GM23338 (cell line): ENCODE results near the gene TTLL5.
"Not testable (repeated sequence)": the region's sequence is repeated elsewhere in the genome, so short reads cannot be mapped to it uniquely, and the experiment has no call there.

Experiments used
- CREB1 ChIP-seq: fragments of 250-450 bp; sonication (Bioruptor Pico); IDR thresholded peaks from 2 replicates; pipeline ENCODE4 v1.5.0; 2020; ENCODE audit warnings: low read depth, mild to moderate bottlenecking, moderate library complexity
- CTCF ChIP-seq, 2 experiments: fragments of 200-600 bp in 1 of 2; sonication (generic) in 1 of 2; conservative IDR thresholded peaks; 2 replicates each; pipeline versions ENCODE4 v1.5.1 to v1.6.1; 2016 to 2017; ENCODE audit warnings: antibody characterized with exemption in 2 of 2, low read depth in 2 of 2, mild to moderate bottlenecking in 2 of 2, moderate library complexity in 1 of 2
- EZH2 ChIP-seq: fragments of 200-600 bp; sonication (generic); IDR thresholded peaks from one replicate; pipeline ENCODE4 v1.8.0; 2017; ENCODE audit warnings: antibody characterized with exemption, mild to moderate bottlenecking, low read depth; ENCODE audit not compliant: unreplicated experiment
- EZH2phosphoT487 ChIP-seq: fragments of 200-600 bp; sonication (generic); IDR thresholded peaks from one replicate; pipeline ENCODE4 v1.8.1; 2018; ENCODE audit warnings: antibody characterized with exemption; ENCODE audit not compliant: unreplicated experiment
- JUNB ChIP-seq: IDR thresholded peaks from one replicate; pipeline ENCODE4 v1.6.1; 2016; ENCODE audit warnings: antibody characterized with exemption; ENCODE audit not compliant: unreplicated experiment
- POLR2AphosphoS5 ChIP-seq: IDR thresholded peaks from 2 replicates; pipeline ENCODE4 v1.6.1; 2016; ENCODE audit warnings: antibody characterized with exemption, low read depth
- REST ChIP-seq: IDR thresholded peaks from one replicate; pipeline ENCODE4 v1.6.1; 2018; ENCODE audit warnings: antibody characterized with exemption; ENCODE audit not compliant: unreplicated experiment
- STAT1 ChIP-seq: IDR thresholded peaks from one replicate; pipeline ENCODE4 v1.6.1; 2016; ENCODE audit warnings: antibody characterized with exemption; ENCODE audit not compliant: unreplicated experiment

- not testable (repeated sequence) for TF ChIP-seq EZH2; CTCF (conservative IDR thresholded peaks at IDR 0.05; ENCODE audit: low read depth in 2 of 2); REST; EZH2phosphoT487; STAT1; CREB1; POLR2AphosphoS5; JUNB
These were observed 264.2 kb downstream of the TTLL5 start for GRCh38 chr14:75925141-75925840.
